PC-3 (cell line): ENCODE data around the gene BAIAP2L1. TPM values are rescaled to one million over a fixed set of nuclear protein-coding genes. Genes with fewer than 3 reads are reported as not detected.

Experiments used
- ATAC-seq: fragments of 200-7000 bp; cut with Tn5 transposase; 2 replicates; pipeline ENCODE4 v1.9.1; 2020; ENCODE audit warnings: mild to moderate bottlenecking, moderate library complexity
- BruUV-seq: library from RNA; stranded (reverse); fragments of 400-500 nt; replicated peaks from 2 replicates; lab custom pipeline; 2021; lab: Mats Ljungman, UMichigan
- CTCF ChIA-PET: fragments of 300-600 bp; sonication (Branson Sonifier 250); formaldehyde crosslinking; loops from one replicate; lab custom pipeline; 2022; ENCODE audit warnings: antibody characterized with exemption; lab: Charles Lee
- POLR2A ChIA-PET: fragments of 300-600 bp; sonication (Branson Sonifier 250); formaldehyde crosslinking; loops from one replicate; lab custom pipeline; 2022; ENCODE audit warnings: antibody characterized with exemption; ENCODE audit not compliant: unreplicated experiment; lab: Charles Lee
- DNase-seq: peaks from one replicate; pipeline ENCODE4 v3.0.0-alpha.2; 2015
- H2AFZ ChIP-seq: fragments of 300-600 bp; sonication (generic); 2 replicates; pipeline ENCODE4 v1.6.0; 2016; ENCODE audit warnings: antibody characterized with exemption, low read length
- H3F3A ChIP-seq: fragments of 300-600 bp; sonication (generic); one replicate; pipeline ENCODE4 v1.6.0; 2017; ENCODE audit warnings: antibody characterized with exemption, low read length, control low read depth, mild to moderate bottlenecking; ENCODE audit not compliant: unreplicated experiment
- H3K27ac ChIP-seq: fragments of 300-600 bp; sonication (generic); 2 replicates; pipeline ENCODE4 v1.5.1; 2016; ENCODE audit warnings: mild to moderate bottlenecking, low read length
- H3K27me3 ChIP-seq: fragments of 300-600 bp; sonication (generic); 2 replicates; pipeline ENCODE4 v1.6.1; 2016; ENCODE audit warnings: low read length, mixed read lengths
- H3K36me3 ChIP-seq: fragments of 300-600 bp; sonication (generic); 2 replicates; pipeline ENCODE4 v1.6.1; 2016; ENCODE audit warnings: low read depth, mixed run types, low read length, mixed read lengths
- H3K4me1 ChIP-seq: fragments of 300-600 bp; sonication (generic); 2 replicates; pipeline ENCODE4 v1.5.1; 2016; ENCODE audit warnings: low read length; ENCODE audit not compliant: insufficient read depth
- H3K4me2 ChIP-seq: fragments of 300-600 bp; sonication (generic); 2 replicates; pipeline ENCODE4 v1.6.0; 2016; ENCODE audit warnings: low read length
- H3K4me3 ChIP-seq: fragments of 300-600 bp; sonication (generic); 2 replicates; pipeline ENCODE4 v1.5.1; 2016; ENCODE audit warnings: mild to moderate bottlenecking, low read length, mixed read lengths
- H3K79me2 ChIP-seq: fragments of 300-600 bp; sonication (generic); 2 replicates; pipeline ENCODE4 v1.6.1; 2017; ENCODE audit warnings: low read length, mixed read lengths
- H3K9ac ChIP-seq: fragments of 300-600 bp; sonication (generic); 2 replicates; pipeline ENCODE4 v1.6.0; 2016; ENCODE audit warnings: mild to moderate bottlenecking, low read length
- H3K9me2 ChIP-seq: fragments of 300-600 bp; sonication (generic); replicated peaks from 2 replicates; pipeline ENCODE4 v1.6.1; 2016; ENCODE audit warnings: mixed run types, low read length, mixed read lengths
- H3K9me3 ChIP-seq: fragments of 300-600 bp; sonication (generic); 2 replicates; pipeline ENCODE4 v1.6.1; 2016; ENCODE audit warnings: low read length, mixed read lengths
- H4K20me1 ChIP-seq: fragments of 300-600 bp; sonication (generic); 2 replicates; pipeline ENCODE4 v1.6.1; 2016; ENCODE audit warnings: low read length, mixed read lengths
- CTCF ChIP-seq: fragments of 300-600 bp; sonication (generic); conservative IDR thresholded peaks from 2 replicates; pipeline ENCODE4 v1.5.1; 2017; ENCODE audit warnings: antibody characterized with exemption, low read depth, mild to moderate bottlenecking, low read length
- EZH2 ChIP-seq: fragments of 300-600 bp; sonication (generic); IDR thresholded peaks from one replicate; pipeline ENCODE4 v1.6.1; 2017; ENCODE audit warnings: antibody characterized with exemption, mild to moderate bottlenecking, low read length; ENCODE audit not compliant: unreplicated experiment
- EZH2phosphoT487 ChIP-seq: fragments of 300-600 bp; sonication (generic); IDR thresholded peaks from 2 replicates; pipeline ENCODE4 v1.6.1; 2018; ENCODE audit warnings: mild to moderate bottlenecking, antibody characterized with exemption, low read length, borderline replicate concordance
- intact Hi-C: fragments of 100-400 bp; cut with micrococcal nuclease; formaldehyde crosslinking; loops from 2 replicates; pipeline ENCODE4 v1.9.0; 2023
- total RNA-seq: library from RNA; depleted of rRNA; stranded (reverse); fragments of >200 nt; gene quantifications from 2 replicates; pipeline ENCODE4 v1.2.3, GENCODE V29; 2014

The BAIAP2L1 gene
- total RNA-seq, 1 experiment from 2014 or later = 18.9 TPM

DNA sequence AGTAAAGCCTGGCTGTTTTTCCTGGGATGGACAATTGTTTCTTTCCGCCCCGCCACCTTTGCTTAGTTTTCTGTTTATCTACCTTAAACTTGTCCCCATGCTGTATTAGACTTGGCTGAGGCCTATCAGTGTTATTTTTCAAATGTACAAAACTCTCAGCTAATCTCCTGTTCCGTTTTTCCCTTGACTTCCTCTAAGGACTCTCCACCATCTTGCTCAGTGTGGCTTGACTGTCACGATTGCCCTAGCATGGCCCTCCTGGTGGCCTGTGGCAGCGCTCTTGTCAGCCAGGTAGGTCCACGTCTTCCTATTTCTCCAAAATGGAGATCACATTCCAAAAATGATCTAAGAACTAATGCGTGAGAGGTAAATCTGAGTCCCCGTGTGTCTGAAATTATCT, 36.7 kb downstream of the BAIAP2L1 start:
- peaks cover 20% of the 10 kb centered on the region for H3K79me2 ChIP-seq
- H3K9me3 ChIP-seq = no peaks in the 10 kb centered on the region
- TF ChIP-seq EZH2 = no peak
- TF ChIP-seq CTCF = no peak
- TF ChIP-seq EZH2phosphoT487 = no peak
- H3K9ac ChIP-seq = no peak overlapping the region
- H3K27me3 ChIP-seq = no peaks in the 10 kb centered on the region
- H3F3A ChIP-seq = no peaks in the 10 kb centered on the region
- no peak overlapping the region for H3K4me2 ChIP-seq
- CTCF ChIA-PET = no interaction called here
- H3K4me1 ChIP-seq = no peaks in the 10 kb centered on the region
- H4K20me1 ChIP-seq = no peaks in the 10 kb centered on the region
- DNase-seq (no peak), ATAC-seq (no peak)
- intact Hi-C loops = no loop called here
- no peak overlapping the region for H3K27ac ChIP-seq
- BruUV-seq = no TSS peak
- POLR2A ChIA-PET = no interaction called here
- peaks cover 10% of the 10 kb centered on the region; the same call in 1 of the 2 replicates for H3K36me3 ChIP-seq
- H3K4me3 ChIP-seq = no peak overlapping the region
- no peak overlapping the region for H2AFZ ChIP-seq
- no peaks in the 10 kb centered on the region for H3K9me2 ChIP-seq

DNA sequence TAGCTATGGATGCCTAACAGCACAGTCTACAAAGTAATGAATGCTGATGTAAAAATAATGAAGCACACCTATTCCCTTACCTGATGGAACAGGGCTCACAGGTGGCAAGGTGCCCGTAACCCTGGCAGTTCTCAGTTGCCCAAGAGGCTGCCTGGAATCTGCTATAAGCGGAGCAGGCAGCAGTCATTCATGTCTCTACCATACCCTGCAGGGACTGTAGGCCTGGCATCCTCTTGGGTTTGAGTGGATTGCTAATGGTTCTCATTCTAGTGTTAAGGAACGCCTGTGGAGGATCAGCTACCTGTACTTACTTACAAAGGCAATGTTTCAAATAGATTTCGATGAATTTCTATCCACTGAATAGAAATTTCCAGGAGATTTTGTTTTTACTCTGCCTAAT, 38.4 kb downstream of the BAIAP2L1 start:
- POLR2A ChIA-PET = interaction anchor here (0.7 kb wide), 1 partner anchor 1083 kb away, joined by 14 read pairs; no protein-coding TSS in a partner anchor
- CTCF ChIA-PET = no interaction called here
- Histone ChIP-seq H3K4me1 (peaks cover 7% of the 10 kb centered on the region), H3K36me3 (peaks cover 15% of the 10 kb centered on the region; the same call in 1 of the 2 replicates), H3K27me3 (no peaks in the 10 kb centered on the region), H3K79me2 (peaks cover 8% of the 10 kb centered on the region; the same call in 1 of the 2 replicates), H4K20me1 (no peaks in the 10 kb centered on the region), H3K4me2 (no peak overlapping the region), H3K9ac (no peak overlapping the region), H3F3A (no peaks in the 10 kb centered on the region), H3K27ac (no peak overlapping the region), H3K9me2 (no peaks in the 10 kb centered on the region), H3K9me3 (no peaks in the 10 kb centered on the region), H3K4me3 (no peak overlapping the region), H2AFZ (no peak overlapping the region)
- ATAC-seq (no peak), DNase-seq (no peak)
- intact Hi-C loops = no loop called here
- no peak for TF ChIP-seq EZH2
- no peak for TF ChIP-seq CTCF
- TF ChIP-seq EZH2phosphoT487 = no peak
- no TSS peak for BruUV-seq
